Measurements from ENCODE around the gene SART3. TPM values are rescaled to one million over a fixed set of nuclear protein-coding genes. Genes with fewer than 3 reads are reported as not detected.

Gene SART3
- total RNA-seq, 1 donor from 2014 or later = 79.0 TPM

- Mint-ChIP-seq H3K4me3 (no peak overlapping the region), H3K27me3 (ENCODE audit: insufficient read depth, low read depth) (peaks cover 16% of the 10 kb centered on the region), H3K27ac (no peak overlapping the region), H3K9me3 (no peaks in the 10 kb centered on the region), H3K4me1 (peaks cover 13% of the 10 kb centered on the region), H3K36me3 (peaks cover 42% of the 10 kb centered on the region)
- H3K4me2 ChIP-seq = no peak overlapping the region
- H3K27me3 ChIP-seq = no peaks in the 10 kb centered on the region
- H3K4me3 ChIP-seq = no peak overlapping the region
- no peaks in the 10 kb centered on the region for H3K9me3 ChIP-seq (ENCODE audit: low read depth)
- H4K20me1 ChIP-seq (ENCODE audit: low read depth) = peaks cover 20% of the 10 kb centered on the region
- TF ChIP-seq EZH2 (IDR thresholded peaks at IDR 0.05) (no peak), CTCF (IDR thresholded peaks at IDR 0.05) (peak; percentile 49)
- peaks cover 17% of the 10 kb centered on the region for H3K79me2 ChIP-seq (ENCODE audit: low read depth)
- DNase-seq (ENCODE audit: low spot score) = peak; percentile 40
- H3K27ac ChIP-seq = no peak overlapping the region
- H3F3A ChIP-seq (ENCODE audit: low read depth) = peaks cover 32% of the 10 kb centered on the region
- no peak overlapping the region for H3K9ac ChIP-seq
- peaks cover 16% of the 10 kb centered on the region for H3K36me3 ChIP-seq
- peaks cover 10% of the 10 kb centered on the region for H3K4me1 ChIP-seq
- no peak overlapping the region for H2AFZ ChIP-seq (replicated peaks)
These were observed 41.4 kb downstream of the SART3 start for GRCh38 chr12:108519558-108519957.

- Histone ChIP-seq H3K9ac (no peak overlapping the region), H3F3A (ENCODE audit: low read depth) (peaks cover 28% of the 10 kb centered on the region), H2AFZ (replicated peaks) (no peak overlapping the region), H3K79me2 (ENCODE audit: low read depth) (peaks cover 12% of the 10 kb centered on the region), H3K36me3 (peaks cover 16% of the 10 kb centered on the region), H3K4me1 (peaks cover 8% of the 10 kb centered on the region), H3K9me3 (ENCODE audit: low read depth) (no peaks in the 10 kb centered on the region), H4K20me1 (ENCODE audit: low read depth) (peaks cover 20% of the 10 kb centered on the region), H3K4me2 (no peak overlapping the region), H3K4me3 (no peak overlapping the region), H3K27me3 (no peaks in the 10 kb centered on the region), H3K27ac (no peak overlapping the region)
- Mint-ChIP-seq H3K27ac (no peak overlapping the region), H3K36me3 (peaks cover 37% of the 10 kb centered on the region), H3K4me3 (no peak overlapping the region), H3K4me1 (peaks cover 15% of the 10 kb centered on the region), H3K9me3 (no peaks in the 10 kb centered on the region), H3K27me3 (ENCODE audit: insufficient read depth, low read depth) (peaks cover 16% of the 10 kb centered on the region)
- no peak for DNase-seq (ENCODE audit: low spot score)
- TF ChIP-seq EZH2phosphoT487 (IDR thresholded peaks at IDR 0.05) (no peak), CTCF (IDR thresholded peaks at IDR 0.05) (no peak), EZH2 (IDR thresholded peaks at IDR 0.05) (no peak)
These were observed 42.1 kb downstream of the SART3 start for GRCh38 chr12:108518716-108519496.

GRCh38 chr12:108518101-108518715, 42.8 kb downstream of the SART3 start:
- Mint-ChIP-seq H3K27me3 (ENCODE audit: insufficient read depth, low read depth) (peaks cover 16% of the 10 kb centered on the region), H3K4me1 (peaks cover 15% of the 10 kb centered on the region), H3K9me3 (no peaks in the 10 kb centered on the region), H3K4me3 (no peak overlapping the region), H3K36me3 (peaks cover 32% of the 10 kb centered on the region), H3K27ac (no peak overlapping the region)
- no peak overlapping the region for H3K4me2 ChIP-seq
- TF ChIP-seq EZH2 (IDR thresholded peaks at IDR 0.05) (no peak), CTCF (IDR thresholded peaks at IDR 0.05) (no peak), EZH2phosphoT487 (IDR thresholded peaks at IDR 0.05) (no peak)
- no peaks in the 10 kb centered on the region for H3K27me3 ChIP-seq
- H3K9me3 ChIP-seq (ENCODE audit: low read depth) = no peaks in the 10 kb centered on the region
- peaks cover 8% of the 10 kb centered on the region for H3K4me1 ChIP-seq
- H3F3A ChIP-seq (ENCODE audit: low read depth) = peaks cover 28% of the 10 kb centered on the region
- H3K79me2 ChIP-seq (ENCODE audit: low read depth) = peaks cover 12% of the 10 kb centered on the region
- no peak overlapping the region for H3K4me3 ChIP-seq
- H2AFZ ChIP-seq (replicated peaks) = no peak overlapping the region
- no peak overlapping the region for H3K9ac ChIP-seq
- peaks cover 20% of the 10 kb centered on the region for H4K20me1 ChIP-seq (ENCODE audit: low read depth)
- H3K27ac ChIP-seq = no peak overlapping the region
- peaks cover 16% of the 10 kb centered on the region for H3K36me3 ChIP-seq
- no peak for DNase-seq (ENCODE audit: low spot score)

All from neural progenitor cell (in vitro differentiated cells).